Panc1 (cell line): ENCODE measurements around the gene SELENOT. TPM values are rescaled to one million over a fixed set of nuclear protein-coding genes. Genes with fewer than 3 reads are reported as not detected.

Experiments used
- ATAC-seq: fragments of 200-7000 bp; cut with Tn5 transposase; 2 replicates; pipeline ENCODE4 v1.9.1; 2020; ENCODE audit warnings: mild to moderate bottlenecking, moderate library complexity
- BruUV-seq: library from RNA; stranded (reverse); fragments of 400-500 nt; replicated peaks from 2 replicates; lab custom pipeline; 2021; lab: Mats Ljungman, UMichigan
- CTCF ChIA-PET: fragments of 300-600 bp; sonication (Branson Sonifier 250); formaldehyde crosslinking; loops from one replicate; lab custom pipeline; 2022; ENCODE audit warnings: antibody characterized with exemption; lab: Charles Lee
- POLR2A ChIA-PET: fragments of 300-600 bp; sonication (Branson Sonifier 250); formaldehyde crosslinking; loops from one replicate; lab custom pipeline; 2022; ENCODE audit warnings: antibody characterized with exemption; lab: Charles Lee
- DNase-seq: peaks from one replicate; pipeline ENCODE4 v3.0.0-alpha.2; 2010; ENCODE audit warnings: low read depth, low spot score
- H3K27ac ChIP-seq: 2 replicates; pipeline ENCODE4 v1.5.1; 2011; ENCODE audit warnings: mild to moderate bottlenecking, low read length, inconsistent platforms
- H3K27me3 ChIP-seq: fragments of 200-500 bp; sonication (Bioruptor generic); 2 replicates; pipeline ENCODE4 v1.6.0; 2014; ENCODE audit warnings: low read length, inconsistent platforms; ENCODE audit not compliant: control insufficient read depth, insufficient read depth
- H3K36me3 ChIP-seq: fragments of 200-500 bp; sonication (Bioruptor generic); 2 replicates; pipeline ENCODE4 v1.5.1; 2014; ENCODE audit warnings: inconsistent platforms, mild to moderate bottlenecking, low read length, moderate library complexity; ENCODE audit not compliant: control insufficient read depth, insufficient read depth
- H3K4me1 ChIP-seq: 2 replicates; pipeline ENCODE4 v1.5.1; 2011; ENCODE audit warnings: inconsistent platforms, mild to moderate bottlenecking, low read length, moderate library complexity; ENCODE audit not compliant: control insufficient read depth, insufficient read depth
- H3K4me3 ChIP-seq, 2 experiments: 2 replicates each; pipeline ENCODE4 v1.5.1; 2011 to 2012; ENCODE audit warnings: low read depth in 2 of 2, low read length in 2 of 2, mild to moderate bottlenecking in 2 of 2, inconsistent platforms in 1 of 2, moderate library complexity in 1 of 2
- H3K9me3 ChIP-seq: fragments of 200-500 bp; sonication (Bioruptor generic); 2 replicates; pipeline ENCODE4 v1.5.1; 2014; ENCODE audit warnings: low read depth, mild to moderate bottlenecking, inconsistent platforms, low read length, moderate library complexity; ENCODE audit not compliant: control insufficient read depth, insufficient read depth
- CTCF ChIP-seq: fragments of 450-650 bp; IDR thresholded peaks from 2 replicates; pipeline ENCODE4 v1.5.1; 2017; ENCODE audit warnings: mild to moderate bottlenecking
- POLR2AphosphoS5 ChIP-seq: IDR thresholded peaks from 2 replicates; pipeline ENCODE4 v1.6.1; 2012; ENCODE audit warnings: mild to moderate bottlenecking, low read depth, low read length, moderate library complexity
- REST ChIP-seq, 2 experiments: IDR thresholded peaks; 2 replicates each; pipeline ENCODE4 v1.6.1; 2011 to 2012; ENCODE audit warnings: low read depth in 2 of 2, control low read depth in 1 of 2, low read length in 1 of 2, mild to moderate bottlenecking in 1 of 2, moderate library complexity in 1 of 2; ENCODE audit not compliant: insufficient read depth in 1 of 2
- SIN3A ChIP-seq: IDR thresholded peaks from 2 replicates; pipeline ENCODE4 v1.6.1; 2012; ENCODE audit warnings: low read depth, mild to moderate bottlenecking, low read length, moderate library complexity, borderline replicate concordance; ENCODE audit not compliant: insufficient read depth
- TCF7L2 ChIP-seq: IDR thresholded peaks from 2 replicates; pipeline ENCODE4 v1.6.1; 2011; ENCODE audit warnings: mild to moderate bottlenecking, low read depth, low read length, inconsistent platforms
- in situ Hi-C: cut with HindIII; loops from 2 replicates; pipeline ENCODE4 v1.10.0; 2016; ENCODE audit warnings: low sequenced_read_pairs, low pct_unique_long_range_greater_than_20kb
- intact Hi-C: fragments of 100-400 bp; cut with micrococcal nuclease; formaldehyde crosslinking; loops from one replicate; pipeline ENCODE4 v1.10.0; 2022; ENCODE audit not compliant: unreplicated experiment
- total RNA-seq: library from RNA; stranded (reverse); gene quantifications from one replicate; pipeline ENCODE4 v1.2.1, GENCODE V29; 2021; ENCODE audit not compliant: unreplicated experiment

Gene SELENOT
- total RNA-seq, 1 experiment from 2014 or later = 114 TPM

- ChIA-PET POLR2A (interaction anchor here (0.5 kb wide), 1 partner anchor 22 kb away, joined by 13 read pairs; no protein-coding TSS in a partner anchor), CTCF (no interaction called here)
- in situ Hi-C loops = no loop called here
- BruUV-seq = no TSS peak
- no peak overlapping the region for H3K27ac ChIP-seq
- H3K4me1 ChIP-seq = peaks cover 6% of the 10 kb centered on the region; the same call in 1 of the 2 replicates
- H3K36me3 ChIP-seq = peaks cover 17% of the 10 kb centered on the region
- no peaks in the 10 kb centered on the region for H3K9me3 ChIP-seq
- DNase-seq (no peak), ATAC-seq (peak; percentile 67)
- no peaks in the 10 kb centered on the region for H3K27me3 ChIP-seq
- intact Hi-C loops = no loop called here
- H3K4me3 ChIP-seq = no peak overlapping the region
- TF ChIP-seq REST (IDR thresholded peaks at IDR 0.05; ENCODE audit: insufficient read depth in 1 of 2, low read depth in 2 of 2, low read length in 1 of 2) (no peak), SIN3A (no peak), POLR2AphosphoS5 (no peak), TCF7L2 (no peak), CTCF (no peak)
These were observed 14.9 kb upstream of the SELENOT start for GRCh38 chr3:150588027-150588830.

- in situ Hi-C loops (no loop called here), intact Hi-C loops (no loop called here)
- Histone ChIP-seq H3K36me3 (peaks cover 4% of the 10 kb centered on the region), H3K27me3 (no peaks in the 10 kb centered on the region), H3K27ac (no peak overlapping the region), H3K9me3 (no peaks in the 10 kb centered on the region), H3K4me1 (peaks cover 6% of the 10 kb centered on the region; the same call in 1 of the 2 replicates), H3K4me3 (no peak overlapping the region)
- DNase-seq = no peak
- ATAC-seq = peak; percentile 42; the same call in 1 of the 2 replicates
- POLR2A ChIA-PET = no interaction called here
- TF ChIP-seq REST (IDR thresholded peaks at IDR 0.05; ENCODE audit: insufficient read depth in 1 of 2, low read depth in 2 of 2, low read length in 1 of 2) (no peak), POLR2AphosphoS5 (no peak), TCF7L2 (no peak), SIN3A (no peak), CTCF (no peak)
- BruUV-seq = TSS peak; percentile 34
- CTCF ChIA-PET = no interaction called here
These were observed 13.4 kb upstream of the SELENOT start for GRCh38 chr3:150589759-150590158.
